NK-92 (cell line): ENCODE data around the gene STRBP.
"Not testable (repeated sequence)": the region's sequence is repeated elsewhere in the genome, so short reads cannot be mapped to it uniquely, and the experiment has no call there.

Experiments used
- DNase-seq: peaks from one replicate; lab custom pipeline; 2025; ENCODE audit not compliant: unreplicated experiment; lab: John Stamatoyannopoulos, UW

Gene STRBP

GRCh38 chr9:123283455-123283854 is 15.1 kb upstream of the STRBP start:
- DNase-seq, result no peak

DNA sequence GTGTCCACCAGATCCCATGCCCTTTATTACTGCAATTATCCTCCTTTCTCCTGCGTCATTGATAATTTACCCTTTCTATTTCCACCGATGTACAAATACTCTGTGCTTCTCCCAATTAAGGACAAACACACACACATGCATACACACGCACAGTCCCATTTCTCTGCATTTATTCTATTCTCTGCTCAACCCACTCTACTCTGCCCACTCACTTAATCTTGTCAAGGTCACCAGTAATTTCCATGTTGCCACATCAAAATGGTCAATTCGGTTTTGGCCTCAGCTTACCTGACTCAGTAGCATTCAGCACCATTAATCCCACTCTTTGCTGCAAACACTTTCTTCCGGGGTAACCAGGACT is 14.6 kb upstream of the STRBP start:
- DNase-seq, result no peak

DNA sequence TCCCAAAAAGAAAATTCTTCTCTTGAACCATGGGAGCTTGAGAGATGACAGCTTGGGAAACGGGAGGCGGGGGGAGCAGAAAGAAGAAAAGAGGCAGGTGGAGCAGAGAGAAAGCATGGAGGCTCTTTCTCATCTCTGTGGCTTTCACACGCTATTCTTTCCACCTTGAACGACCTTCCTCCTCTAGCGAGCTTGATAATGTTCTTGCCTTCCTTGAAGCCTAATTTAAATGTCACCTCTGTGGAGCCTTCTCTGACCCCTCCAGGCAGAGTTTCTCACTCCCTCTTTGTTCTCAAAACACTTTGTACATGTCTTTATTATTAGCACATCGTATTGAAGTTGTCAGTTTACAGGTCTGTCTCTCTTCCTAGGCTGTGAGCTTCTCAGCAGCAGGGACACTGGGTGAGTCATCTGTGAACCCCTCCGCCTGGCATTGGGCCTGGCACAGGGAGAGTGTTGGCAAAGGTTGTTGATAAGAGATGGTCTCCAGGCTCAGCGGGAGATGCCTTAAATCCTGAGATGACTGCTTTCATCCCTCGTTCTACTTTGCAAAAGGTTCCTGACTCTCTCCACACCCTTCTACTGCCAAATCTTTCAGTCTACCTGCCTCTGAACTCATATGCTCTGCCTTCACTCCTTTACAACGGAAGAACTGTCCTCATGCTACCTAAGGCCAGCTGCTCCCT is 14.1 kb upstream of the STRBP start:
- DNase-seq, result no peak

GRCh38 chr9:123281659-123282350 is 13.4 kb upstream of the STRBP start:
- DNase-seq, result no peak

GRCh38 chr9:123278879-123279493 is 10.6 kb upstream of the STRBP start:
- not testable (repeated sequence) for DNase-seq

DNA sequence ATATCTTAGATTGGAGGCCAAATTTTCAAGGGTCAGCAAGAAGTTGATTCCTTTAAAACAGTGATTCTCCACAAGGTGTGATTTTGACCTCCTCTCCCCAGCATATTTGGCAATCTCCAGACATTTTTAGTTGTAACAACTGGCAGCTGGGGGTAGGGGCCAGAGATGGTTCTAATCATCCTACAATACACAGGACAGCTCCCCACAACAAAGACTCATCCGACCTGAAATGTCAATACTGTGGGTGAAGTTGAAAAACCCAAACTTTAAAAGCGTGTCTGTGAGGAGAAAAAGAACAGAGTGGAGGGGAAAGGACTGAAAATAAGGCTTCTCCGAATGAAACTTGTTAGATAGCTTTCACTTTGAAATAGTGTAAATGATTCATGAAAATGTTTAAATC is 10.0 kb upstream of the STRBP start:
- DNase-seq, result no peak

DNA sequence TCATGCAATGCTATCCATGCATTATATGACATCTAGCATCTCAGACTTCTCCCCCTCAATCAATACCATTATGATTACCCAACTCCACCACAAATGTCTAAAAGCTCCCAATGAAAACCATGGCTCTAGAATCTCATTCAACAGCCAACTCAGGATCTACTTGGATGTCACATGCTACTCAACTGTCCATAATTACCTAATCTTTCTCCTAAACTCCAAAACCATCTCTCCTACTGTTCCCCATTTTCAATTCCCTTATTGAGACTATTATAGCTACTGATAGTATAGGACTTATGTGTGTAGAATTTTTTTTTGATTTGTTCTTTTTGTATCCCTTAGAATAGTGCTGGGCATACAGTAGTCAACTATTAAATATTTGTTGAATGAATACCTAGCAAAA is 8.2 kb upstream of the STRBP start:
- no peak for DNase-seq

DNA sequence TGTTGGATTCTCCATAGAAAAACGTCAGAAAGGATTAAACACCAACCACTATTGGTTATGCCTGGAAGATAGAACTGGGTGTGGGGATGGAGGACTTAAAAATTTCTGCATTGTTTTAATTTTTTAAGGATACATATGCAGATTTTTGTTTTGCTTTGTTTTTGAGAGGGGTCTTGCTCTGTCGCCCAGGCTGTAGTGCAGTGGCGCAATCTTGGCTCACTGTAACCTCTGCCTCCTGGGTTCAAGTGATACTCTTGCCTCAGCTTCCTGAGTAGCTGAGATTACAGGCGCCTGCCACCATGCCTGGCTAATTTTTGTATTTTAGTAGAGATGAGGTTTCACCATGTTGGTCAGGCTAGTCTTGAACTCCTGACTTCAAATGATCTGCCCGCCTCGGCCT is 2.7 kb upstream of the STRBP start:
- DNase-seq, result not testable (repeated sequence)

- DNase-seq, result no peak
These were observed 895 bp upstream of the STRBP start for GRCh38 chr9:123269281-123269680.

- no peak for DNase-seq
These were observed 254 bp downstream of the STRBP start for GRCh38 chr9:123268199-123268464.

GRCh38 chr9:123267481-123268198 is 746 bp downstream of the STRBP start:
- no peak for DNase-seq

- no peak for DNase-seq
These were observed 1.6 kb downstream of the STRBP start for GRCh38 chr9:123266655-123267399.

DNA sequence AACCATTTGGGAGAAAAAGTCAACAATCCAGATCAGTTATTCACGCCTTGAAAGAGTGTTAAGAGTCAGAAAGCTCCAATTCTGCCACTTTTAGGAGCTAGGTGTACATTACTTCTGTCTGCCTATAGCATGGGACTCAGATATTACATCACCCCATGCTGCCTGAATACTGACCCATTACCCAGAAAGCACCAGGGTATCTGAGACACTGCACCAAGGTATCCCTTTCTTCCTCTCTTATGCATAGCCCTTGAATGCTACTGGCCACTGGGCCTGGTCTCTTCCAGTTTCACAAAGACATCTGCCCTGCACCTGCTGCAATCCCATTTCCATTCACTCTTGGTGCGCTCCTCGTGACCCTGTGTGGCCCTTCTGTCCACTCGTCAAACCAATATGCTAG is 2.6 kb downstream of the STRBP start:
- DNase-seq, result no peak

DNA sequence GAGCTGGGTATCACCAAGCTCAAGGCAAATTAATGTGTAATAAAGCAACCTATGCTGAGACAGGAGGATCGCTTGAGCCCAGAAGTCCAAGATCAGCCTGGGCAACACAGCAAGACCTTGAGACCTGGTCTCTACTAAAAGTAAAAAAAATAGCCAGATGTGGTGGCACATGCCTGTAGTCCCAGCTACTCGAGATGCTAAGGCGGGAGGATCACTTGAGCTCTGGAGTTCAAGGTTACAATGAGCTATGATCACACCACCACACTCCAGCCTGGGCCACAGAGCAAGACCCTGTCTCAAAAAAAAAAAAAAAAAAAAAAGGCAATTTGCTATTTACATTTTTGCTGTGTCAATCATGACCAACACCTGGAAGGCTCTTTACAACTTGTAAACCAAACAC is 5.2 kb downstream of the STRBP start:
- DNase-seq, result no peak

DNA sequence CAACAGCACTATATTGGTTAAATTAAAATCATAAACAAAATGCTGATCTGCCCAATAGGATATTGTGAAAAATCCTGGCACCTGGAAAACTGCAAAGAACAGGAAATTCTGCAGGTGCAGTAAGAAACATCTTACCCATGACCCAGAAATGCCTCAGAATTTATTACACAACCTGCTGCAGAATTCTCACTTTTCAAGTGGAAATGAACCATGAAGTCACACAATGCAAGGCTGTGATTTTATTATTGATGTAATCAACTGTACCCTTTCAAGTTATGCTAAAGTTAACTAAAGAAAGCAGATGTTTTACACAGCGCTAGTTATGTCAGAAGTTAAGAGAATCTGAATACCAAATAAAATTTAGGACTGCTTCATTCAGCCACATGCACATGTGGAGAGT is 6.0 kb downstream of the STRBP start:
- DNase-seq, result no peak

- DNase-seq, result no peak
These were observed 7.2 kb downstream of the STRBP start for GRCh38 chr9:123261006-123261677.

GRCh38 chr9:123260340-123260739 is 8.0 kb downstream of the STRBP start:
- no peak for DNase-seq

GRCh38 chr9:123257276-123257675 is 11.1 kb downstream of the STRBP start:
- no peak for DNase-seq

GRCh38 chr9:123255718-123256117 is 12.7 kb downstream of the STRBP start:
- no peak for DNase-seq

DNA sequence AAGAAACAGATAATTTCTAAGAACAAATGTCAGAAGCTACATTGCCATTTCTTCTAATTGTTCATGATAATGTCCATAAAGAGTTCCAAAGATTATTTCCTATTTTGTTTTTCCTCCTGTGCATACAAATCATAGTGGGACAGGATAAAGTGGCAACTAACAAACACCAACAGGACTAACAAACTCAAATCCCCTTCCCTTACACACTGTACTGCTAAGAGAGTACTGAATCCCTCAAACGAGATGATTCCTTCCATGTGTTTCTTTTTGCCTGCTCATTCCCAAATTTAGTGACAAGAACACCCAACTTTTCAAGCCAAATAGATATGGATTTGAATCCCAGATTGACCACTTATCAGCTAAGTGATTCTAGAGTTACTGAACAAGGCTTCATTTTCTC is 15.2 kb downstream of the STRBP start:
- no peak for DNase-seq

GRCh38 chr9:123251741-123252140 is 16.6 kb downstream of the STRBP start:
- no peak for DNase-seq
